Activated T-cell treated with anti-CD3 and anti-CD28 coated beads, Interleukin-2, amount 50 U/mL, for 24 hours (primary cell): ENCODE results near the gene HSD17B1.

ENCODE experiments used
- DNase-seq: peaks from one replicate; pipeline ENCODE4 v3.0.0-alpha.2; 2020
- H3K27ac Mint-ChIP-seq: 2 replicates; pipeline ENCODE4 v1.8.0; 2020; ENCODE audit warnings: mild to moderate bottlenecking, mixed read lengths
- H3K27me3 Mint-ChIP-seq: 2 replicates; pipeline ENCODE4 v1.8.0; 2020; ENCODE audit warnings: mixed read lengths
- H3K36me3 Mint-ChIP-seq: 2 replicates; pipeline ENCODE4 v1.8.0; 2020; ENCODE audit warnings: low read depth, mixed read lengths
- H3K4me1 Mint-ChIP-seq: 2 replicates; pipeline ENCODE4 v1.8.0; 2020; ENCODE audit warnings: low read depth, mixed read lengths
- H3K4me3 Mint-ChIP-seq: 2 replicates; pipeline ENCODE4 v1.8.0; 2020; ENCODE audit warnings: mild to moderate bottlenecking, moderate library complexity, mixed read lengths
- H3K9me3 Mint-ChIP-seq: 2 replicates; pipeline ENCODE4 v1.8.0; 2020; ENCODE audit warnings: mixed read lengths

The HSD17B1 gene

DNA sequence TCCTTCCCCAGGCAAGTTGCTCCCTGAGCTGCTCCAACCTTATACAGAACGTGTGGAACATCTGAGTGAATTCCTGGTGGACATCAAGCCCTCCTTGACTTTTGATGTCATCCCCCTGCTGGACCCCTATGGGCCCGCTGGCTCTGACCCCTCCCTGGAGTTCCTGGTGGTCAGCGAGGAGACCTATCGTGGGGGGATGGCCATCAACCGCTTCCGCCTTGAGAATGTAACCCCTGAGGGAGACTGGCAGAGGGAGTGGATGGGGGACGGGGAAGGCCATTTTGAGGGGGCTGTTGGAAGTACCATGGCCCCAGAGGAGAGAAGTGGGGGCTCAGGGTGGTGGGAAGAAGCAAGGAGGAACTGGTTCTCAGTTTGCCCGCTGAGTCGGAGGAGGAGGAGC, 11.2 kb downstream of the HSD17B1 start:
- no peaks in the 10 kb centered on the region for H3K9me3 Mint-ChIP-seq
- H3K4me3 Mint-ChIP-seq: peak overlapping the region; percentile 96
- peaks cover 53% of the 10 kb centered on the region for H3K4me1 Mint-ChIP-seq
- no peak for DNase-seq
- H3K27me3 Mint-ChIP-seq: no peaks in the 10 kb centered on the region
- peak overlapping the region; percentile 99 for H3K27ac Mint-ChIP-seq
- H3K36me3 Mint-ChIP-seq: peaks cover 67% of the 10 kb centered on the region

DNA sequence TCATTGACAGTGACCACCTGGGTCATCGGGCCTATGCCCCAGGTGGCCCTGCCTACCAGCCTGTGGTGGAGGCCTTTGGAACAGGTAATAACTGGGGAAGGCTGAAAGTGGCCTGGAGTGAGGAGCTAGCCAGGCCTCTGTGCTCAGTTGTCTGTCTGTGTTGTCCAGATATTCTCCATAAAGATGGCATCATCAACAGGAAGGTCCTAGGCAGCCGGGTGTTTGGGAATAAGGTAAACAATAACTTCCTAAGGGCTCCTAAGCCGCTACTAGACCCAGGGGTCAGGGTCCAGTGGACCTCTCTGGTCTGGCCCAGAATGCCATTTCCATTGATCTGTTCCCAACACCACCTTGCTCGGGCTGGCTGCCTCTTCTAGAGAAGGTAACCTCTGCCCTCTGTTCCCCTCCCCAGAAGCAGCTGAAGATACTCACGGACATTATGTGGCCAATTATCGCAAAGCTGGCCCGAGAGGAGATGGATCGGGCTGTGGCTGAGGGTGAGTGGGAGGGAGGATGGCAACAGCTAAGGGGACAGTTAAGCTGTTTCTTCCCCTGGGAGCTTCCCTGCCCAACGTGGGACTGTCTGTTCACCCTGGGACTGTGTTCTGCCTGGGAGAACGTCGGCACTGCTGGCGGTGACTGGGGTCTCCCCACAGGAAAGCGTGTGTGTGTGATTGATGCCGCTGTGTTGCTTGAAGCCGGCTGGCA, 12.2 kb downstream of the HSD17B1 start:
- H3K27ac Mint-ChIP-seq: peak overlapping the region; percentile 99
- peak overlapping the region; percentile 96 for H3K4me3 Mint-ChIP-seq
- H3K36me3 Mint-ChIP-seq: peaks cover 78% of the 10 kb centered on the region
- DNase-seq: no peak
- peaks cover 62% of the 10 kb centered on the region for H3K4me1 Mint-ChIP-seq
- no peaks in the 10 kb centered on the region for H3K9me3 Mint-ChIP-seq
- no peaks in the 10 kb centered on the region for H3K27me3 Mint-ChIP-seq

DNA sequence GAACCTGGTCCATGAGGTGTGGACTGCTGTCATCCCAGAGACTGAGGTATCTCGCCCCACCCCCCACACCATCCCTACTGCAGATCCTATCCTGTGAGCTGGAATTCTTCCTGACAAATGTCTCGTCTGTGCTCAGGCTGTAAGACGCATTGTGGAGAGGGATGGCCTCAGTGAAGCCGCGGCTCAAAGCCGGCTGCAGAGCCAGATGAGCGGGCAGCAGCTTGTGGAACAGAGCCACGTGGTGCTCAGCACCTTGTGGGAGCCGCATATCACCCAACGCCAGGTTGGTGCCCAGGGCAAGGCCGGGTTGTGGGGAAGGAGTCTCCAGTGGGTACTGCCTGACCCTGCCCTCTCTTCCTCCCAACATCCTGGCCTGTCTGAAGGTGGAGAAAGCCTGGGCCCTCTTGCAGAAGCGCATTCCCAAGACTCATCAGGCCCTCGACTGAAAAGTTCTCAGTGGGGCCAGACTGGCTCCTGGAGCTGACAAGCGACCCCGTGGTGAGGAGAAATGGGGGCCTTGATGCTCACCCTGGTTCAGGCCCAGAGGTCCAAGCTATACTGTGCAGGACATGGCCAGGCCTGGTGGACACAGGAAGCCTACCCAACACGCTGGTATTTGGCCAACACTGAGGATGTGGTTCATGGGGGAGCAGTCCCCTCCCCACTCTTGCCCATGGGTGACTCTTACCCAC, 12.9 kb downstream of the HSD17B1 start:
- Mint-ChIP-seq H3K27ac (peak overlapping the region; percentile 98), H3K36me3 (peaks cover 85% of the 10 kb centered on the region), H3K4me1 (peaks cover 65% of the 10 kb centered on the region), H3K9me3 (no peaks in the 10 kb centered on the region), H3K4me3 (peak overlapping the region; percentile 95), H3K27me3 (no peaks in the 10 kb centered on the region)
- no peak for DNase-seq

DNA sequence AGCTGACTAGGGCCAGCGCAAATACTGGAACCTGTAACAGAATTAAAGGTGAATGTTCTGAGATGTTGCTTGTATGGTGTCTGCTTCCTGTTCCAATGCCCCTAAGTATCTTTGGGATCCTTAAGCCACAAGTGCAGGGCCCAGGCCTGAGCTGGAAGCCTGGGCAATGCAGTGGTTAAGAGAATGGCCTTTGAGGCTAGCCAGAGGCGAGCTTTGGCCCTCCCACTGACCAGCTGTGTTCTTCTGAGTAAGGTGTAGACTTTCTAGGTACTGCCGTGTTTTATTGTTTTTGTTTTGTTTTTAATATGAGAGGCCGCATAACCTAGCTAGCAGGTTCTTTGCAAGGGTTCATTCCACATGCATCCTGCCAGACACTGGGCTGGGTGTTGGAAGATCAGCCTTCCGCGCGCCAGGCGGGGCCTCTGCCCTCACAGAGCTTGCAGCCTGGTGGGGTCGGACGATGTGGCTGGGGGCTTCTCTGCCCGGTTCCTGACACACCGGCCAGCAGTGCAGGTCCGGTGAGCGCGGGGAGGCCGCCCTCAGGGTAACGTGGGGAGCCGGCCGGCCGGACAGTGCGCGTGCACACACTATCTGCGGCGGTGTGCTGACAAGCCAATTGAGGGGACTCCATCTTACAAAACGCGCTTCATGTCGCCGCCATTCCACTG, 13.6 kb downstream of the HSD17B1 start:
- H3K4me1 Mint-ChIP-seq: peaks cover 67% of the 10 kb centered on the region

DNA sequence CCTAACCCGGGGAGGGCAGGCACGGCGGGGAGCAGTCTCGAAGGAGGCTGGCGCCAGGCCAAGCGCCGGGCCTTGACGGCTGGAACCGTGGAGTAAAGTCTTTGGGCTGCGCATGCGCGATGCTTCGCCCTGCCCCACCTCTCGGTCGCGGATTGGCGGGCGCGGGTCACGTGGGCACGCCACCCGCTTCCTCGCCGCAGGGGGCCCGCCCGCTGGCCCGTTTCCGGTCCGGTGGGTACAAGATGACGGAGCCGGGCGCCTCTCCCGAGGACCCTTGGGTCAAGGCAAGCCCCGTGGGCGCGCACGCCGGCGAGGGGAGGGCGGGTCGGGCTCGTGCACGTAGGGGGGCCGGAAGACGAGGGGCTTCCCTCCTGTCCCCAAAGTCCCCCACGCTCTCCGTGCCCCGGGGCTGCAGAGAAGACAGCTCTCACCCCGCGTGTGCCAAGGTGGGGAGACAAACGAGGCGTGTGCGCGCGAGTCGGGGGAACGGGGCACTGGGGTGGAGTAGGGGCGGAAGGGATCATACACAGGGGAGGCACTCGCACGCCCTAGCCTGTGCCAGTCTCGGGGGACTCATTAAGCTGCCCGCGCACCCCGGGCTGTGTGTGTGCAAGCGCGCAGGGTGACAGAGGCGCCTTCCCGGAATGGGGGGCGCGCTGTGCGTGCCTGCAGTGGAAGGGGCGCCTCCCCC, 14.3 kb downstream of the HSD17B1 start, which contains the start of gene MLX:
Gene MLX (plus strand): TSS at position 218 of the 691 bp plus-strand sequence. CDS start 25 bp downstream, at position 243.
- no peaks in the 10 kb centered on the region for H3K27me3 Mint-ChIP-seq
- H3K4me1 Mint-ChIP-seq: peaks cover 65% of the 10 kb centered on the region
- H3K4me3 Mint-ChIP-seq: peak within 1 kb of the TSS; percentile 95
- H3K9me3 Mint-ChIP-seq: no peaks in the 10 kb centered on the region
- peak; percentile 94 for DNase-seq
- H3K27ac Mint-ChIP-seq: peak within 1 kb of the TSS; percentile 98
- H3K36me3 Mint-ChIP-seq: peaks cover 95% of the 10 kb centered on the region

More for the DNA sequence above, 13.6 kb downstream of the HSD17B1 start:
- Mint-ChIP-seq H3K4me3 (peak overlapping the region; percentile 95), H3K27me3 (no peaks in the 10 kb centered on the region), H3K36me3 (peaks cover 91% of the 10 kb centered on the region), H3K27ac (peak overlapping the region; percentile 98), H3K9me3 (no peaks in the 10 kb centered on the region)
- DNase-seq: no peak

DNA sequence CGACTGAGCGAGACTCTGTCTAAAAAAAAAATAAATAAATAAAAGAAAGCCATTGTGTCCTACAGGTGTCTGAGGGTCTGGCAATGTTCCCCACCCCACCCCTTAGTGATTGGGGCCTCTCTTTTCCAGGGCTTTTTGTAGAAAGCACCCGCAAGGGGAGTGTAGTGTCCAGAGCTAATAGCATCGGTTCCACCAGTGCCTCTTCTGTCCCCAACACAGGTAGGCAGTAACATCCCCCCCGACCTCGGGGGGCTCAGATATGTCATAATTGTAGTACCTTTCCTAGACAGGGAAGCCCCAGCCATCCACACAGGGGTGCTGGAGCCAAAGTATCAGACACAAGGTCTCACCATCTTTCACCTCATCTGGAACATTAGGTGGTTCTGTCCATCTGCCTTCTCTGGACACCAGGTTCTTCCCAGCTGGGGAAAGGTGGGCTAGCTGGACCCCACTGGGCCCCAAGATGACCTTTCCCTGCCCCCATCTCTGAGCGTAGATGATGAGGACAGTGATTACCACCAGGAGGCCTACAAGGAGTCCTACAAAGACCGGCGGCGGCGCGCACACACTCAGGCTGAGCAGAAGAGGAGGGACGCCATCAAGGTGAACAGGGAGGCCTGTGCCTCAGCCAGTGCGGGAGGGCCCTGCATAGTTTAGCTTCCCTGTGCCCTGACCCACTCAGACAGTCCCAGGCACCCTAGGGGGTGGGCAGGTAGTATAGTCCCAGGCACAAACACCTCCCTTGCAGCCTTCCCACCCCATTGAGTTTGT, 15.8 kb downstream of the HSD17B1 start:
- Mint-ChIP-seq H3K4me3 (peak overlapping the region; percentile 95), H3K36me3 (peaks cover 95% of the 10 kb centered on the region), H3K9me3 (no peaks in the 10 kb centered on the region), H3K27me3 (no peaks in the 10 kb centered on the region), H3K4me1 (peaks cover 64% of the 10 kb centered on the region), H3K27ac (peak overlapping the region; percentile 98)
- no peak for DNase-seq

DNA sequence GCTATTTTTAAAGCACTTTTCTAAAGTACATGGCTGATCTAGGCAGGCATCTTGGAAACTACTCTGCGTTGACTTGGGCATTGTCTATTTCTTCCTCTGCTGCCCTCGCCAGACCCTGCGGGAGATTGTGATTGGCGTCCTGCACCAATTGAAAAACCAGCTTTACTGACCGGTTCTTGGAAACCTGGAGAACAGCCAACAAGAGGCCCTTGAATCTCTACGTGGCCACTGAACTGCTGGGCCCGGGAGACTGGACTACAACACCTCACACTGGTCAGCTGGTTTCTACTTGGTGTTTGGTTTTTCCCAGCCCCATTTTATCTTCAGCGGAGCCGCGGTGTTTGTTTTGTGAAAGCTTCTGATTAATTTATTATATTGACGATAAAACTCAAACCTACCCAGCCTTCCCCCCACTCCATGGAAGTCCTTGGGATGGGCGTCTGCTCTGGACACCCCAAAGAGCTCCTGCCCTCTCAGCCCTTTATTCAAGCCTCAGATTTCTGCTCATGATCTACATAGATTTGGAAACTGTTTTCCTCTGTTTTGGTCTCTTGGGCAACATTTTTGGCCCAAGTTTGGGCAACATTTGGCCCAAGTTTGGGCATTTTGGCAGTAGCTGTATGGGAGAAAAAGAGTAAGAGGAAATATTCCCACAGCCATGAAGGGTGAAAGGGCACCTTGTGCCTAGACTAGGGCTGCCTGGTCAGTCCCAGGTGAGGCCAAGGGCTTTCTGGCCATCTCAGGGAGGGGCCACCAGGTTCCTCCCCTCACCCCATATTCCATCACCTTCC, 18.9 kb downstream of the HSD17B1 start:
- no peak overlapping the region for H3K4me3 Mint-ChIP-seq
- DNase-seq: no peak
- H3K27ac Mint-ChIP-seq: peak overlapping the region; percentile 76
- peaks cover 95% of the 10 kb centered on the region for H3K36me3 Mint-ChIP-seq
- H3K9me3 Mint-ChIP-seq: no peaks in the 10 kb centered on the region
- peaks cover 62% of the 10 kb centered on the region for H3K4me1 Mint-ChIP-seq
- H3K27me3 Mint-ChIP-seq: no peaks in the 10 kb centered on the region

DNA sequence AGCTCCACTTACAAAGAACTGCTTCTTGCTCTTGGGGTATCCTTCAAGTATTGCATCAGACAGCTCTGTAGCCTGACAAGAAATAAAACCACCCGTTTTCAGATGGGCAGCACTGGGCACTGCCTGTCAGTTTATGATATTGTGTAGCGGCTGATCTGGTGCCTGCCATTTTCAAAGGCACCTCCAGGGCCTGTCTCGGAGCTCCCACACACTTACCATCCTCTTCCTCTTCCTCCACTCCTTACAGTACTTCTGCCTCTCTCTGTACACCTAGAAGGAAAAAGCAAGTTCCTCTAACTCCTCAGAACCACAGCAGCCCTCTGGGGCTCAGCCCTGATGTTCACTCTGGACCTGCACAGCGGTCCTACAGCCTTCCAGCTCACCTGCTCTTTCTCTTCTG, 20.4 kb downstream of the HSD17B1 start:
- Mint-ChIP-seq H3K36me3 (peaks cover 98% of the 10 kb centered on the region), H3K4me1 (peaks cover 61% of the 10 kb centered on the region)

DNA sequence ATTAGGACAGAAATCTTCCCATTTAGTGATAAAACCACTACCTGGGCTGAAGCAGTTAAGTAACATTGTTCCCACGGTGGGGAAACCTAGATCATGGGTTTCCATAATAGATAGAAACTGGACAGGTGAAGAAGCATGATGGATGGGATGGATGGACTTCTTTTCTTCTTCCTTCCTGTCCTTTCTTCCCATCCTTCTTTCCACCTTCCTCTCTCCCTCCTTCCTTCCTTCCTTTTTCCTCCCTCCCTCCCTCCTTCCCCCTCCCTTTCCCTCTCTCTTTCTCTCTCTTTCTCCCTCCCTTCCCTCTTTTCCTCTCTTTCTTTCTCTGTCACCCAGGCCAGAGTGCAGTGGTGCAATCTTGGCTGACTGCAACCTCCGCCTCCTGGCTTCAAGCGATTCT, 21.7 kb downstream of the HSD17B1 start:
- H3K4me1 Mint-ChIP-seq: peaks cover 58% of the 10 kb centered on the region
- no peak for DNase-seq
- peak overlapping the region; percentile 69 for H3K27ac Mint-ChIP-seq
- H3K4me3 Mint-ChIP-seq: peak overlapping the region; percentile 28
- H3K27me3 Mint-ChIP-seq: no peaks in the 10 kb centered on the region
- peaks cover 94% of the 10 kb centered on the region for H3K36me3 Mint-ChIP-seq
- no peaks in the 10 kb centered on the region for H3K9me3 Mint-ChIP-seq

More for the DNA sequence above, 20.4 kb downstream of the HSD17B1 start:
- peak overlapping the region; percentile 83 for H3K27ac Mint-ChIP-seq
- DNase-seq: no peak
- no peaks in the 10 kb centered on the region for H3K27me3 Mint-ChIP-seq
- no peaks in the 10 kb centered on the region for H3K9me3 Mint-ChIP-seq
- no peak overlapping the region for H3K4me3 Mint-ChIP-seq

DNA sequence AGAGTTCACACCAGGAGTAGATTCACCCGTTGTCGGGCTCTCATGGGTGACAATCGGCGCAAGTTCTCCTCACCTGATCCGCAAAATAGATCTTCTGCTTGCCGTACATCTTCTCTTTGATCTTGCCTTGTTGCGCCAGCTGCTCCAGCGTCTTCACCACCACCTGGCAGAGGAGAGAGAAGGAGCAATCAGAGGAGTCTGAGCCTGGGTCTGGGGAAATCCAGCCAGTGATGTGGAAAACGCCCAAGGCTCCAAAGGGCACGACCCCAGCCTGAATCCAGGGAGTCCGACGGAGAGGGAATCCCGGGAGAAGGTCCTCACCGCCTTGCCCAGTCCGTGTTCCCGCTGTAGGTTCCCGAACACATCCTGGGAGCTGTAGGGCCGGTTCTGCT, 24.4 kb downstream of the HSD17B1 start:
- no peaks in the 10 kb centered on the region for H3K9me3 Mint-ChIP-seq
- H3K36me3 Mint-ChIP-seq: peaks cover 92% of the 10 kb centered on the region
- H3K27me3 Mint-ChIP-seq: no peaks in the 10 kb centered on the region
- peak overlapping the region; percentile 98 for H3K4me3 Mint-ChIP-seq
- no peak for DNase-seq
- H3K27ac Mint-ChIP-seq: peak overlapping the region; percentile 98
- H3K4me1 Mint-ChIP-seq: peaks cover 43% of the 10 kb centered on the region

DNA sequence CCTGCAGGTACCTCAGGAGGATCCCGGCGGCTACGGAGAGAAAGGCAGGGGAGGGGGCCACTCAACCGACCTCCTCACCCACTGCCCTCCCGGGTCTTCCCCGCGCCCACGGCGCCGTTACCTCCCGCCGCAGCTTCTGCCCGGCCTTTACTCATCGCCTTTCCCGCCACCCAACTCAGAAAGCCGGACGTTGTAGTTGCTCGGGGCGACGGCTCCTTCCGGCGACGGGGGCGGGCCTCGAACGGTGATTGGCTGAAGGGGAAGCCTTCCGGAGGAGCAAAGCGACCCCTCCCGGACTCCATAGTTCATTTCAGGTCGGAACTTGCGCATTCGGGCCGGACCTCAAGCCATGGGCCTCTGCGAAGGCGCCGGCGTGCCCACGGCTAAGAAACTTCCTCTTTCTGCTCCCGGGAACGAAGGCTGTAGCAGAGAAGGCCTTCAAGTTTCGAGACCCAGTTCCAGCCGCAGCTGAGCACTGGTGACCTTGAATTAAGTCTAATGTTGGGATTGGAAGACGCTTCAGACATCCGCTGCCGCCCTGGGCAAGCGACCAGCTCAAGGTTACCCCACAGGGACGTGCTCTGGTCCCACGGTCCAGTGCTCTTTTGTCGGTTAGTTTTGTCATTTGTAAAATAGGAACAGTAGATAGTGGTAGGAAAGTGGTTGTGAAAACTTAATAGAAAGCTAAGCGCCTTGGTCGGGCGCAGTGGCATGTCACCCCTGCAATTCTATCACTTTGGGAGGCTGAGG, 25.0 kb downstream of the HSD17B1 start, which contains the start of gene PSMC3IP:
Gene PSMC3IP (minus strand): TSS at position 198 of the 750 bp plus-strand sequence. CDS start 43 bp downstream, at position 155.
- Mint-ChIP-seq H3K27ac (peak within 1 kb of the TSS; percentile 98), H3K9me3 (no peaks in the 10 kb centered on the region), H3K4me3 (peak within 1 kb of the TSS; percentile 98), H3K4me1 (peaks cover 41% of the 10 kb centered on the region), H3K36me3 (peaks cover 93% of the 10 kb centered on the region), H3K27me3 (no peaks in the 10 kb centered on the region)
- DNase-seq: peak; percentile 95

DNA sequence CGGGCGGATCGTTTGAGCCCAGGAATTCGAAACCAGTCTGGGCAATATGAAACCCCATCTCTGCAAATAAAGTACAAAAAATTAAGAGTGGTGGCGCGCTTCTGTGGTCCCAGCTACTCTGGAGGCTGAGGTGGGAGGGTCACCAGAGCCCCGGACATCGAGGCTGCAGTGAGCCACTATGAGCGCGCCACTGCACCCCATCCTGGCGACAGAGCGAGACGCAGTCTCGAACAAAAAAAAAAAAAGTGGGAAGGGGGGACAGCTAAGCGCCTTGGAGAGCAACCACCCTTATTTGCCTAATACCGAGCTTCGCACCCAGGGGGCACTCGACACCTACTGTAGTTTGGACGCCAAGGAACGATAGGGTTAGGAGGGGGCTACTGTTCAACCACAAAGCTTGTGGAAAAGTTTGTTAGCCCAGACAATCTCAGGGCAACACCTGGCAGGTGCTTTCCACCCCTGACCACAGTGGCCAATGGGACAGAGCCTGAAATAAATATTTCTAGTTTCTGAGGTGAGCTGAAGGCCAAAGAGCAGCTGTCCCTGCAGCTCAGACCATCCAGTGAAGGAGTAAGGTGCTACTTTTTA, 25.7 kb downstream of the HSD17B1 start:
- Mint-ChIP-seq H3K36me3 (peaks cover 93% of the 10 kb centered on the region), H3K27me3 (no peaks in the 10 kb centered on the region), H3K4me3 (peak overlapping the region; percentile 98), H3K4me1 (peaks cover 36% of the 10 kb centered on the region), H3K27ac (peak overlapping the region; percentile 98), H3K9me3 (no peaks in the 10 kb centered on the region)
- DNase-seq: peak; percentile 83
